GM12872 (cell line): Measurements from ENCODE around the gene SALL3.

Experiments
- TF ChIP-seq, protein P1 (sequence below): IDR thresholded peaks from 3 replicates; pipeline ENCODE4 v1.5.1; 2011; ENCODE audit warnings: low read depth, mild to moderate bottlenecking, low read length, moderate library complexity; ENCODE audit not compliant: insufficient read depth

The SALL3 gene

GRCh38 chr18:78995740-78996395 is 16.2 kb downstream of the SALL3 start:
- TF ChIP-seq, protein P1, sequence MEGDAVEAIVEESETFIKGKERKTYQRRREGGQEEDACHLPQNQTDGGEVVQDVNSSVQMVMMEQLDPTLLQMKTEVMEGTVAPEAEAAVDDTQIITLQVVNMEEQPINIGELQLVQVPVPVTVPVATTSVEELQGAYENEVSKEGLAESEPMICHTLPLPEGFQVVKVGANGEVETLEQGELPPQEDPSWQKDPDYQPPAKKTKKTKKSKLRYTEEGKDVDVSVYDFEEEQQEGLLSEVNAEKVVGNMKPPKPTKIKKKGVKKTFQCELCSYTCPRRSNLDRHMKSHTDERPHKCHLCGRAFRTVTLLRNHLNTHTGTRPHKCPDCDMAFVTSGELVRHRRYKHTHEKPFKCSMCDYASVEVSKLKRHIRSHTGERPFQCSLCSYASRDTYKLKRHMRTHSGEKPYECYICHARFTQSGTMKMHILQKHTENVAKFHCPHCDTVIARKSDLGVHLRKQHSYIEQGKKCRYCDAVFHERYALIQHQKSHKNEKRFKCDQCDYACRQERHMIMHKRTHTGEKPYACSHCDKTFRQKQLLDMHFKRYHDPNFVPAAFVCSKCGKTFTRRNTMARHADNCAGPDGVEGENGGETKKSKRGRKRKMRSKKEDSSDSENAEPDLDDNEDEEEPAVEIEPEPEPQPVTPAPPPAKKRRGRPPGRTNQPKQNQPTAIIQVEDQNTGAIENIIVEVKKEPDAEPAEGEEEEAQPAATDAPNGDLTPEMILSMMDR = no peak

DNA sequence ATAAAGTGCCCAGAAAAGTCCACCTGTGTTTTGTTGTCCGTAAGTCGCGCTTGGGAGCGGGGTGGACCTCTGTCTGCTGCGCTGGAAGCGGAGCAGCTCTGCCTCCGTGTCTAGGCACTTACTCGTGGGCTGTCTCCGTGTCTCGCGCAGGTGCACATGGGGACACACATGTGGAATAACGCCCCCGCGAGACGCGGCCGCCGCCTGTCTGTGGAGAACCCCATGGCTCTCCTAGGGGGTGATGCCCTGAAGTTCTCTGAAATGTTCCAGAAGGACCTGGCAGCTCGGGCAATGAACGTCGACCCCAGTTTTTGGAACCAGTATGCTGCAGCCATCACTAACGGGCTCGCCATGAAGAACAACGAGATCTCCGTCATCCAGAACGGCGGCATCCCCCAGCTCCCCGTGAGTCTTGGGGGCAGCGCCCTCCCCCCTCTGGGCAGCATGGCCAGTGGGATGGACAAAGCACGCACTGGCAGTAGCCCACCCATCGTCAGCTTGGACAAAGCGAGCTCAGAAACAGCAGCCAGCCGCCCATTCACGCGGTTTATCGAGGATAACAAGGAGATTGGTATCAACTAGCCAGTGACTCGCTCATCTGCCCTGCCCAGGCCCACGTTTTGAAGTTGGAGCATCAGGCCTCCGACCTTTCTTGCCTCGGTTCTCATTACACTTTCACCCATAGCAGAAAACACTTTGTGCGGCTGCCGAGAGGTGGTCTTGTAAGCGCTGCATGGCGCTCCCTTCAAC is 17.3 kb downstream of the SALL3 start:
- TF ChIP-seq, protein P1 = no peak

DNA sequence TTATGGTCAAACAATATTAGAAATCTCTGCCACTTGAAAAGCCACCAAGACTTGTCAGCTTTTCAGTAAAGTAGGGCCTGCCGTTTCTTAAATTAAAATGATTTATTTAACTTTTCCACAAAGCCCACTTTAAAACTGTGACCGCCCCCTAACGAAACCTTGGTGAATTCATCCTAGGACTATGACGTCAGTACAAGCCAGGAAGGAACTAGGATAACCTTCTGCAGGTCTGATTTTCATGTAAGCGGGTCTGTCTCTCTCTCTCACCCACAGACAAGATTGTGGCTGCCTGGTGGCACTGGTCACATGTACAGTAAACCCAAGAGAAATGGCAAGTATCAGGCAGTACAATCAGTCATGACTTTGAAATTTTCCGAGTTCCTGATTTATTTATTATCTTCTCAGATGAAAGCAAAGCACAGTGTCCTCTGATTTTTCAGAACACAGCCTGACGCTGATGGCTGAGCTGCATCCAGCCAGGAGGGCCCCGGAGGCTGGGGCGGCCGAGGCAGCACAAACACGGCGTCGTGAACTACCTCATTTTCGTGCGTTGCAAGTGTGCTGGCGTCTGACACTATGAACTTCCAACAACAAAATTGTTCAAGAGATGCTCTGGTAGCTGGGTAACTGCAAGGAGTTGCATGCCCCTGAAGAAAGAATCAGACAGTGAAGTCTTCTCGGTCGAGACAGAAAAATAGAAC is 18.9 kb downstream of the SALL3 start:
- TF ChIP-seq, protein P1 = no peak

DNA sequence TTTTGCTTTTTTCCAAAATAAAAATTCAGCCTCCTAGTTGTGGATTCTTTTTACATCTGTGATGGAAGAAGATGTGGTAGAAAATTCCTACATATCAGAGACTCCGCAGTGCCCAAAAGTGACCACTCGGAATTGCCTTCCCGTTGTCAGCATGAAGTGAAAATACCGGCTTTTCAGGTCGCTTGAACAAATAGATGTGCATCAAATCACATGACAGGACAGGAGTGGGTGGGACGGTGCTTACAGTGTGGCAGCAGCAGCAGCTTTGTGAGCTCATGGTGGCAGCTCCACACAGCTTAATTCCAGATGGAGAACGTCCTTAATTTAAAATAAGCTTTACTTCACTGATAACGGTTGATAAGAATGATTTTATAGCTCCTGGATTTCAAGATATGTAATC is 20.3 kb downstream of the SALL3 start:
- TF ChIP-seq, protein P1 = no peak

GRCh38 chr18:79000997-79001396 is 21.4 kb downstream of the SALL3 start:
- TF ChIP-seq, protein P1 = no peak

GRCh38 chr18:79005653-79006052 is 26.0 kb downstream of the SALL3 start:
- TF ChIP-seq, protein P1 = no peak

- TF ChIP-seq, protein P1 = no peak
Measured at GRCh38 chr18:79006106-79006795, 26.6 kb downstream of the SALL3 start.
